D341Med (cell line): ENCODE measurements around the gene PRSS56.
"Not testable (repeated sequence)": the region's sequence is repeated elsewhere in the genome, so short reads cannot be mapped to it uniquely, and the experiment has no call there.

ENCODE experiments used
- DNase-seq: peaks from one replicate; pipeline ENCODE4 v3.0.0; 2012; ENCODE audit warnings: low spot score

PRSS56 gene

DNA sequence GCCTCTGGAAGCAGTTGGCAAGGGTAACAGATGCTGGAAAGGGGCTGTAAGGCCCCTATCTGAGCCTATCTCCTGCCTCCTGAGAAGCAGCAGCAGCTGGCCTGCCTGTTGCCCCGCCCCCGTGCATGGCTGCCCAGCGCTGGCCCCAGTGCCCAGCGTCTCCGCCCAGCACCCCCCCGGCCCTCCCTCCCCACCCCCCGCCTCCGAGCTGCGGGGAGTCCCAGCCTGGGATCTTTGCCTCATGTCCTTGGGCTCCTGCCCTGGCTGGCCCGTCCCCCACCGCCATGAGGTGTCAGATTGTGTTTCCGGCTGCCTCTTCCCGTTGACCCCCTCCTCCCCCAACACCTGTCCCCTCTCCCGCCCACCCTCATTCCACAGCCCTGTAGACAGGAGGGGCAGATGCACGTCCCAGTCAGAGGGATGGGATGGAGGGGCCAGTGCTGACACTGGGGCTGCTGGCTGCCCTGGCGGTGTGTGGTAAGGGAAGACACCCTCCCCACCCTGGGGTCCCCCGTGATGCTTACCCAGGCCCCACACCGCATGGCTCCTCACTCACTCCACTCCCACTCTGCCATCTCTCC, 5.7 kb downstream of the PRSS56 start, which contains the start of gene CHRND:
CHRND (plus strand) TSS at position 370 of the 581 bp plus-strand sequence; CDS start at position 426, 56 bp downstream.
- no peak for DNase-seq

DNA sequence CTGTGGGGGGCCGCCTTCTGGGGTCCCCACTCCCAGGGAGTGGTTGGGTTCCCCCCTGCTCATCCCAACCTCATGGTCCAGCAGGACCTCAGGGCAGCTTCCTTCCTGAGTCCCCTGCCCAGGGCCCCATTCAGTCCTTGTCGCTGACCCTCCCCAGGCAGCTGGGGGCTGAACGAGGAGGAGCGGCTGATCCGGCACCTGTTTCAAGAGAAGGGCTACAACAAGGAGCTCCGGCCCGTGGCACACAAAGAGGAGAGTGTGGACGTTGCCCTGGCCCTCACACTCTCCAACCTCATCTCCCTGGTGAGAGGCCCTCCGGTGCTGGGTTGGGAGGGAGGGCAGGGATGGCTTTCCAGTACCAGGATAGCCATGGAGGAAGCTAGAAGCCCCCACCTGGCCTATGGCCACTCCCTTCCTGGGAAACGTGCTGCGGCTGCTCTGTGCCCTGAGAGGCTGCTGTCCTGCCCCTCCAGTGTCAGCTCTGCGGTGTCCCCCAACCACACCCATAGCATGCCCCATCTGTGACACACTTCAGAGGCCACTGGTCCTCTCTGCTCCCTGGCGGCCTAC, 6.3 kb downstream of the PRSS56 start:
- no peak for DNase-seq

DNA sequence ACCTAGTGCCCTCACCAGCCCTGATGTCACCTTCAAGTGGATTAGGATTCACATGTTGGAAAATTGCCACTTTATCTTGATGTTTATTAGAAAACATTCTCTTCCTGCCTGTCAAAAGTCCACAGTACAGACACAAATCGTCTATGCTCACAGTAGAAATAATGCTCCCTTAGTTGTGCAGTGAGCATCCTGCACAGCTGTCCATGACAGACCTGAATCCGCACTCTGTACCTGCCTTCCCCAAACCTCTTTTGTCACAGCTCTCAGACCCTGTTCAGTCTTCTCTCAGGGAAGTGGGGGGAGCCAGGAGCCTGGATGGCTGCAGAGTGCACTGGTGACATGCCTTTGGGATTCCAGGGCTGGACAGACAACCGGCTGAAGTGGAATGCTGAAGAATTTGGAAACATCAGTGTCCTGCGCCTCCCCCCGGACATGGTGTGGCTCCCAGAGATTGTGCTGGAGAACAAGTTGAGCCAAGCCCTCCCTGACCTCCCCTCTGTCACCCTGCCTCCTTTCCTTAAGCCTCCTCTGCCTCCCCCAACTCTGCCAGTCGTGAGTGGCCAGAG, 7.8 kb downstream of the PRSS56 start:
- DNase-seq = no peak

DNA sequence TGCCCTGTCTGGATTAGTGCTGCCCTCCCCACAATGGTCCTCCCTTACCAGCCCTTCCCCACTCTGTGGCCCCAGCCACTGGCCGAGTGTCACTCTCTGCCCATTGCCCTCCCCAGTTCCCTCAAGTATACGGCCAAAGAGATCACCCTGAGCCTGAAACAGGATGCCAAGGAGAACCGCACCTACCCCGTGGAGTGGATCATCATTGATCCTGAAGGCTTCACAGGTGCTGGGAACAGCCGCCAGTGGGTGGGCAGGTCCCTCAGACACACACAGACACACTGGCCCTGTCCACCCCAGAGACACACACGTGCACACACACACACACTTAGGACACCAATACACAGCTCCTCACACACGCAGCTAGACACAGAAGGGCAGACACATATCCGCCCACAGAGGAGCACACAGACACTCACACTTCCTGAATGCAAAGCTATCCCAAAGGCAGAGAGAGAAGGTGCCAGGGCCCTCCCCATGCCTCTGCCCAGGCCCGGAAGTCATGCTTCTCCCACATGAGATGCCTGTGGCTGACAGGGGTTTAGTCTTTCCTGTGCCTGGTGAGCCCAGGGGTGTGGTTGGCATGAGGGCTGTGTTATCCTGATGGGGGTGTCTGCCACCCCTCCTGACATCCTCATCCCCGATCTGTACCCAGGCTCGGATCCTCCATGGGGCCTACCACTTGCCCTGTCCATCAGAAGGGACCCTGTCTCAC, 8.7 kb downstream of the PRSS56 start:
- no peak for DNase-seq

DNA sequence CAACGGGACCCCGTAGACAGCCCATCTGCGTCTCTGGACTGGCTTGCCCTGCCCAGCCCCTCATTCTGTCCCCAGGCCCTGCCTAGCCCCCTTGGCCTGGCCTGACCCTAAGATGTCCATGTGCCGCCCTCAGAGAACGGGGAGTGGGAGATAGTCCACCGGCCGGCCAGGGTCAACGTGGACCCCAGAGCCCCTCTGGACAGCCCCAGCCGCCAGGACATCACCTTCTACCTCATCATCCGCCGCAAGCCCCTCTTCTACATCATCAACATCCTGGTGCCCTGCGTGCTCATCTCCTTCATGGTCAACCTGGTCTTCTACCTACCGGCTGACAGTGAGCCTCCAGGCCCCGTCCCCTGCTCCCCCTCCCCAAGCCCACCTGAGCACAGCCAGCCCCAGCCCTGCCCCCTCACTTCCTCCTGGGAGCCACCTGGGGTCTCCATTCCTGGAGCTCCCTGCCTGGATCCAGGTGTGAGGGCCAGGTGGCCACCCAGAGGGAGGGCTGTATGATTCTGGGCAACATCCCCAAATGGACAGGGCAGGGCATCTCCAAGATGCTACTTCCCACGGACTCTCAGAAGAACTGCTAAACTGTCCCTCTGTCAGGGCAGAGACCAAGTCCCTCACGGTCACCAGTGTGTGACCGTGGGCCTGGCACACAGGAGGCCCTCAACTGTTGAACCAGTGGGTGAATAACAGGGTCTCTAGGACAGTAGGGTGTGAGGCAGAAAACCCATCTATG, 9.8 kb downstream of the PRSS56 start:
- no peak for DNase-seq

DNA sequence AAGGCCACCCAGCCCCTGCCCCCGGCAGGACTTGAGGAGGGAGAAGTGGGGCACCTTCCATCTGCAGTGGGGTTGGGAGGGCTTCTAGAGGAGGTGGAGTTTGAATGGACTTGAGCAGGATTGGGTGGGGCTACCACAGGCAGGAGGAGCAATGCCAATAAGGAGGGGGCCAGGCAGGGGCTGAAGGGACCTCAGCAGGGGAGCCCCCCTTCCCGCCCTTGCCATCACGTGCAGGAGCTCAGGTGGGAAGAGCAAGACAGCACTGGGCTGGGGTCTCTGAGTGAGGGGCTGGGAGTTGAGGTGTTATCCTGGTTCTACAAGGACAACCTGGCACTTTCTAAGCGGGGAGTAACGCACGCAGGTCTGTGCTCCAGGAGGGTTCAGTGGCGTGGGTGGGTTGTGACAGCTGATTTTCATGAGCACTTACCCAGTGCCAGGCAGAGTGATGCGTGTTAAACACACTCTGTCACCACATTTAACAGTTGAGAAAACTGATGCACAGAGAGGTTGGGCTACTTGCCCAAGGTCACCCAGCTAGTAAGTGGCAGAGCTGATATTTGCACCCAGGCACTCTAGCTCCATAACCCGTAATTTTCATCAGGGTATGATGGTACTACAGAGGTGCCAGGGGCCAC, 10.6 kb downstream of the PRSS56 start:
- no peak for DNase-seq

DNA sequence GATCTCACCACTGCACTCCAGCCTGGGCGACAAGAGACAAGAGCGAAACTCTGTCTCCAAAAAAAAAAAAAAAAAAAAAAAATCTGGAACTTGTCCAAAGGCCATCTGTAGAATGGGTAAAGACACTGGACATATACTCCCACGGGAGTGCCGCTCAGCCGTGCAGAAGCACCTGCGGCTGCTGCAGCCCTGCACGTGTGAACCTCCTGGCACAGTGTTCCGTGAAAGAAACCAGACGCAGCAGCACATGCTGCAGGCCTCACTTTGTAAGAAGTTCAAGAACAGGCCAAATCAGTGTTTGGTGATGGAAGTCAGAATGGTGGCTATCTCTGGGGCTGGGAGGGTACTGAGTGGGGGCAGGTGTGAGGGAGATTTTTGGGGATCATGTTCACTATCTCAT, 12.2 kb downstream of the PRSS56 start:
- no peak for DNase-seq

DNA sequence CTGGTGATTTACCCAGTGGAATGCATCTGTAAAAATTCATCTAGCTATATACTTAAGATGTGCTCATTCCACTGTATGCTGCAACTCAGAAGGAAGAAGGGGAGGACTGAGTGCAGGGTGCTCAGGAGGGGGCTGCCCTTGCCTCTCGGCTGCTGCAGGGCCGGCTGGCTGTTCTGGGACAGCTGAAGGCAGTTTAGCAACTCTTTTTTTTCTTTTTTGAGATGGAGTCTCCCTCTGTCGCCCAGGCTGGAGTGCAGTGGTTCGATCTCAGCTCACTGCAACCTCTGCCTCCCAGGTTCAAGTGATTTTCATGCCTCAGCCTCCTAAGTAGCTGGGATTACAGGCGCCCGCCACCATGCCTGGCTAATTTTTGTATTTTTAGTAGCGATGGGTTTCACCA, 12.6 kb downstream of the PRSS56 start:
- not testable (repeated sequence) for DNase-seq

DNA sequence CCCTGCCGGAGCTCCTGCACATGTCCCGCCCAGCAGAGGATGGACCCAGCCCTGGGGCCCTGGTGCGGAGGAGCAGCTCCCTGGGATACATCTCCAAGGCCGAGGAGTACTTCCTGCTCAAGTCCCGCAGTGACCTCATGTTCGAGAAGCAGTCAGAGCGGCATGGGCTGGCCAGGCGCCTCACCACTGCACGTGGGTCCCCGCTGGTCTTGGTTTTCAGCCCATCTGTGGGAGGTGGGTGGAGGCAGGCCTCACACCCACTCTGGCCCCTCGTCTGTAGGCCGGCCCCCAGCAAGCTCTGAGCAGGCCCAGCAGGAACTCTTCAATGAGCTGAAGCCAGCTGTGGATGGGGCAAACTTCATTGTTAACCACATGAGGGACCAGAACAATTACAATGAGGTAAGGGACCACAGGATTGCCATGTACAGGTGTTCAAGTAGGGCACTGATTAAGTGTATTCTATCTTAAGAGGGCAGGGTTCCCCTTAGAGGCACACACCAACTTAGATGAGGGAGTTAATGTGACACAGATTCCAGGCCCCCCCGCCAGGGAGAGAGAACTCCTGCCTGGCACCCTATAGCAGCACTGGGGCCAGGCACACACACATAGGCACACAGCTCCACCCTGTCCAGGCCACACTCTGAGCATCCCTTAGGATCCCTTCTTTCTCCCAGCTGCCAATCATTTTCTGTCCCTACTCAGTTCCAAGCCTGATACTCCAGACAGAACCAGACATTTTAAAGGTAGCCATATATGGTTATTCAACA, 13.9 kb downstream of the PRSS56 start:
- DNase-seq = no peak

DNA sequence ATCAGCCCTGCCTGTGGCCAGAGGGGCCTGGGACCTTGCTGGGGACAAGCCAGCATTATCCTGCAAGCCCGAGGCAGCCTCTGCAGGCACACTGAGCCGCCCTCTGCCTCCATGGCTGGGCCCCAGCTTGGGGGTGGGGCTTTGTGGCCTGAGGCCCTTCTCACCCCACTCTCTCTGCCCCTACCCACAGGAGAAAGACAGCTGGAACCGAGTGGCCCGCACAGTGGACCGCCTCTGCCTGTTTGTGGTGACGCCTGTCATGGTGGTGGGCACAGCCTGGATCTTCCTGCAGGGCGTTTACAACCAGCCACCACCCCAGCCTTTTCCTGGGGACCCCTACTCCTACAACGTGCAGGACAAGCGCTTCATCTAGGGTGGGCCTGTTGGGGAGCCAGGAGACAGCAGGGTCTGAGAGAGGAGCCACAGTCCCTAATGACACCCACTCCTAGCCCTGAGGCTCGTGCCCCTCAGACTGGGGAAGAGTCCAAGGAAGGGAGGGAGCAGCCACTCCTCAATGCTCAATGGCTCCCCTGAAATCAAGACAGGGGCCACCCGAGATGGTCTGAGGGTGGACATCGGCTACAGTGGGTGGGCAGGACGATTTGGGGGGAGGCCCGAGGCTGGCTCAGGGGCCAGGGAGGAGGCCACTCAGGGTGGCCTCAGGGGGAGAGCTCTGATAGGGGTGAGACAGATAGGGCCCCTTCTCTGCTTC, 14.9 kb downstream of the PRSS56 start:
- DNase-seq = no peak

DNA sequence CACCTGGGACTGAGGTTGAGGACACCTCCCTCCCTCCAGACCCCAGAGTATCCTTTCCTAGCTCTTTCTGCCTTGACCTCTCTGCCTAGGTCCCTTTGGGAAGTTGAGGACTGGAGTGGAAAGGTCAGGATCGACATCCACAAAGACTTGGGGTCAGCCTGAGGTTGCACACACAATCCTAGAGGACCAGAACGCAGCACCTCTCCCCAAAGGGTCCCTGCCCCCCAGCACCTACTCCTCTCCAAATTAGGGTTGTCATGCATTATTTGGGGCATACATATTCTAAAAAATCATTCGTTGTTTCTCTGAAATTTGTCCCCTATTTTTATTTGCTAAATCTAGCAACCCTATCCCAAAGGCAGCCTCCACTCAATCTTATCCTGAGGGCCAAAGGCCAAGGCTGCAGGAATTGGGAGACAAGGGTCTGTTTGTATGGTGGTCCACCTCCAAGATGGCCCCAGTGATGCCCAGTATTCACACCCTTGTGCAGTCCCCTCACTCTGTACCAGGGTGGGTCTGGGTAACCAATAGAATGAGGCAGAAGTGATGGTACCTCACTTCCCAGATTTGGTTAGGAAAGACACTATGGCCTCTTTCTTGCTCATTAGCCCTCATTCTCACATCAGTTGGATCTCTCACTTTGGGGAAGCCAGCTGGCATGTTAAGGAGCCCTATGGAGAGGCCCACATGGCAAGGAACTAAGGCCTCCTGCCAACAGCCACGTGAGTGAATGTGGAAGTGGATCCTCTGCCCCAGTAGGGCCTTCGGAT, 15.8 kb downstream of the PRSS56 start:
- DNase-seq = no peak

DNA sequence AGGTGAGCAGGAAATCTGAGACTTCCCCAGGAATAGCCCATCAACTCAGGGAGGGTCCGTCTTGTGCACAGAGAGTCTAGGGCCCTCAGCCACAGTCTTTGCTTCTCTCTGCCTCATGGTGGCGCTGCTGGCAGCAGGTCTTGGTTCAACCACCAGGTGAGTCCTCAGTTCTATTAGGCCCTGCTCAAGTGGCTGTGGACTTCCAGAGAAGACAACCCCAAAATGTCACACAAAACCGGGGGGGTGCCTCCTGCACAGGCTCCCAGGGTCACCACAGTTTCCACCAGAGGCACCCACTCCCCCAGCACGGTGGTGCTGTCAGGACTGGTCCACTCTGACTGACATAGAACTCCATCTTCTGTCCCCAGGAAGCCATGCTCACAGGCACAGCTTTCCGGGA, 16.9 kb downstream of the PRSS56 start:
- DNase-seq = no peak

DNA sequence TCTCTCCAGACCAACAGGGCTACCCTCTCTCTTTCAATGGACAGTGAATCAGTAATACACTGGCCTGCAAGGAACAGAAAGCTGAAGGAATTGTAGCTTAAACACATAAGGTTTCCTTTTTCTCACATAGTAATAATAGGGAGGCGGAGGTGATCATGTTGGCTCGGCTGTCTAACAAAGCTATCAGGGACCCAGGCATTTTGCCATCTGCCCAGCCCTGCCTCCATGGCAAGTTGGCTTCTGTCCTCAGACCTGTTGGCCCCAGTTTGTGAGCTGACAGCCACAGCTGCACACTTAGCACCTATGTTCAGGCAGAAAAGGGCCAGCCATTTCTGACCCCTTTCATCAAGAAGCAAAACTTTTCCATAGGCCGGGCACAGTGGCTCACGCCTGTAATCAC, 17.3 kb downstream of the PRSS56 start:
- no peak for DNase-seq

DNA sequence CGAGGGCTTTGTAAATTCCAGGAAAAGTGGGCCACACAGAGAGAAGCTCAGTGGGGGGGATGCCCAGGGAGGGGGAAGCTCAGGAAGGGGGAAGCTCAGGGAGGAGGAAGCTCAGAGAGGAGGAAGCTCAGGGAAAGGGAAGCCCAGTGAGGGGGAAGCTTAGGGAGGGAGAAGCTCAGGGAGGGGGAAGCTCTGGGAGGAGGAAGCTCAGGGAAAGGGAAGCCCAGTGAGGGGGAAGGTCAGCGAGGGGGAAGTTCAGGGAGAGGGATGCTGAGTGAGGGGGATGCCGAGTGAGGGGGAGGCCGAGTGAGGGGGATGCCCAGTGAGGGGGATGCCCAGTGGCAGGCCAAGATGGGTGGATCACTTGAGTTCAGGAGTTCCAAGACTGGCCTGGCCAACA, 18.5 kb downstream of the PRSS56 start:
- no peak for DNase-seq

DNA sequence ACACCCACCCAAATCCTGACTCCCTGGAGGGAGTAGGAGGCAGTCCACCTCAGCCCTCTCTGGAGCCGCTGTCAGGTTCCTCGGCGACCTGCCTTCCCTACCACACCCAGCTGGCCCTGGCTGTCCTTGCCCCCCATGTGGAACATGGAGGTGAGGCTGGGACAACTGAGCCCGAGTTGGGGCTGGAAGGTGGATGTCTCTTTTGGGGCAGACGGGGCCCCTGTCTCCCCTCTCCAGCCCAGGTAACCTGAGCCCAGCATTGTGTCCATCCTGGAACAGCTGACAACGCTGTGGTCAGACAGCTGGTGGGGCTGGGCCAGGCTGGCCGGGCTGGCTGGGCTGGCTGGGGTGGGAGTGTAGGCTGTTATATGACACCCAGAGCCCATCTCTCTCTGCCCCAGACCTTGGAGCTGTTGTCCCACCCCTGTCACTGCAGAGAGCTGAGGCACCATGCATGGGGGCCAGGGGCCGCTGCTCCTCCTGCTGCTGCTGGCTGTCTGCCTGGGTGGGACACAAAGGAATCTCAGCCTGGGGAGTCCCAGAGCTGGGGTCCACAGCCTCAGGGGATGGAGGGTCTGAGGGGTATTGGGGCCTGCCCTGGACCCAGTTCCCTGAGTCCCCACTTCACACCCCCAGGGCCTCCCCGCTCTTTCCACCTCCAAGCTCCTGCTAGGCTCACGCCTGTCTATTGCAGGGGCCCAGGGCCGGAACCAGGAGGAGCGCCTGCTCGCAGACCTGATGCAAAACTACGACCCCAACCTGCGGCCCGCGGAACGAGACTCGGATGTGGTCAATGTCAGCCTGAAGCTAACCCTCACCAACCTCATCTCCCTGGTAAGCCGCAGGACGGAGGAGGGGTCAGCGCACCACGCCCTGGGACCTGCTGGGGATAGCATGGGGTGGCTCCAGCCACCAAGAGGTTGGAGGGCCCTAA, 19.4 kb downstream of the PRSS56 start, which contains the start of gene CHRNG:
CHRNG (plus strand) TSS at position 395 of the 934 bp plus-strand sequence; CDS start at position 451, 56 bp downstream.
- no peak for DNase-seq

DNA sequence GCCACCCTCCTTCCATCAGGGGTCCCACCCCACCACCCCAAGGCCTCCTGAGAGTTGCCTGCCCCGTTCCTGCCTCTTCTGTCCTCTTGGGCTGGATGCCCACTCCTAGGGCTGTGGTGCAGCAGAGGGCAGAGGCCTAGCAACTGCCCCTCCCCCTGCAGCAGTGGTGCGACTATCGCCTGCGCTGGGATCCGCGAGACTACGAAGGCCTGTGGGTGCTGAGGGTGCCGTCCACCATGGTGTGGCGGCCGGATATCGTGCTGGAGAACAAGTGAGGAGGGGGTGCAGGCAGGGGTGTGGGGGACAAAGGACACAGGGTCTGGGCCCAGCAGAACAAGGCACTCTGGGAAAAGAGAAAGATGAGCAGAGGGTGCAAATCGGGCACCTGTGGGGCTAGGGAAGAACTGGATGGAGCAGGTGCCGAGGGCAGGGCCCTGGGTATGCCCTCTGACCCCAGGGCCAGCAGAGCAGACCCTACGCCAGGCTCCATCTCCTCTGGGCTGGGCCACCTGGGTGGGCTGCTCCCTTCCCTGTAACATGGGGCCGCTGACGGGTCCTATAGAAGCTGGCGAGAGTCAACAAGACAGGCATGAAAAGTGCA, 20.4 kb downstream of the PRSS56 start:
- no peak for DNase-seq

DNA sequence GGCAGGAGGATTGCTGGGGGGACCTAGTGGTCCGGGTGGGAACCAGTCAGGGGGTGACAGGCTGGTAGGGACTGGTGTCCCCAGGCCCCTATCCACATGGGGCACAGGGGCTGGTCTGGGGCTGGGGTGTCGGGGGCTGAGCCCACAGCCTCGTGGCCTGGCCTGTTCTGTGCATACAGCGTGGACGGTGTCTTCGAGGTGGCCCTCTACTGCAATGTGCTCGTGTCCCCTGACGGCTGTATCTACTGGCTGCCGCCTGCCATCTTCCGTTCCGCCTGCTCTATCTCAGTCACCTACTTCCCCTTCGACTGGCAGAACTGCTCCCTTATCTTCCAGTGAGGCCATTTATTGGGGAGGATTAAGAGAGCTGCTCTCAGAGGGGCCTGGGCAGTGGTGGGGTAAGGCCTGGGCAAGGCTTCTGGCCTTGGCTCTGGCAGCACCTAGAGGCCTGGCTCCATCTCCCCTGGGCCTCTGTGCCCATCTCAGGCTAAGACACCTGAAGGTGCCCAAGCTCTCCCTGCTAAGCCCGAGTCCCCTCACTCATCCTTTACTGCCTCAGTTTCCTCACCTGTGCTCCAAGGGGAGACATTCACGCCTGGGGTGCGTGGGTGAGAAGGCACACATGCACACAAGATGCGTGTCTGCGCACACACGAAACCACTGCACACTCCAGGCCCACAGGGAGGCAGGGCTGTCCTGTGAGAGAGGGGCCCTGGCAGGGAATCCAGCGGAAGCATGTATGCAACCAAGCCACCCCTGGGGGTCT, 21.2 kb downstream of the PRSS56 start:
- no peak for DNase-seq
